CD14-positive monocyte (primary cell): Measurements from ENCODE around the gene SPARC. TPM values are rescaled to one million over a fixed set of nuclear protein-coding genes. Genes with fewer than 3 reads are reported as not detected.
A peak's percentile ranks its signal among the peaks of the same experiment; 100 is the strongest.

Source experiments
- DNase-seq, 3 donors: peaks; one replicate each; pipeline ENCODE4 v3.0.0-alpha.2; 2011 to 2022
- H2AFZ ChIP-seq: 2 replicates; pipeline ENCODE4 v1.6.0; 2012; ENCODE audit warnings: mild to moderate bottlenecking, low read depth, low read length, inconsistent platforms; ENCODE audit not compliant: insufficient read depth, poor library complexity, severe bottlenecking
- H3K27ac ChIP-seq, 2 donors: 1 replicate in 1 of 2; 2 replicates in 1 of 2; pipeline ENCODE4 v1.5.1; 2012 to 2013; ENCODE audit warnings: low read length in 2 of 2, control low read depth in 1 of 2, inconsistent platforms in 1 of 2, low read depth in 1 of 2, mild to moderate bottlenecking in 1 of 2
- H3K27me3 ChIP-seq, 2 donors: one replicate each; pipeline versions ENCODE4 v1.6.0 to v1.6.1; 2011 to 2013; ENCODE audit warnings: low read length in 2 of 2; ENCODE audit not compliant: control insufficient read depth in 2 of 2, insufficient read depth in 2 of 2
- H3K36me3 ChIP-seq, 2 donors: replicated peaks in 1 of 2; 1 replicate in 1 of 2; 2 replicates in 1 of 2; pipeline versions ENCODE4 v1.5.1 to v1.6.1; 2012 to 2013; ENCODE audit warnings: low read length in 2 of 2, control low read depth in 1 of 2, inconsistent platforms in 1 of 2, mild to moderate bottlenecking in 1 of 2; ENCODE audit not compliant: insufficient read depth in 2 of 2, control insufficient read depth in 1 of 2
- H3K4me1 ChIP-seq, 2 donors: 1 replicate in 1 of 2; 2 replicates in 1 of 2; pipeline versions ENCODE4 v1.5.1 to v1.6.1; 2012 to 2013; ENCODE audit warnings: low read length in 2 of 2, control low read depth in 1 of 2, inconsistent platforms in 1 of 2, mild to moderate bottlenecking in 1 of 2, moderate library complexity in 1 of 2; ENCODE audit not compliant: insufficient read depth in 2 of 2, control insufficient read depth in 1 of 2
- H3K4me2 ChIP-seq: replicated peaks from 2 replicates; pipeline ENCODE3; 2012; ENCODE audit warnings: low read length, moderate library complexity, mild to moderate bottlenecking; ENCODE audit not compliant: poor library complexity, severe bottlenecking; ENCODE audit errors: extremely low read depth
- H3K4me3 ChIP-seq, 3 experiments: fragments of 200-600 bp in 1 of 3; sonication (generic) in 1 of 3; replicated peaks in 1 of 3; 1 replicate in 2 of 3; 2 replicates in 1 of 3; pipeline ENCODE4 v1.5.1; 2011 to 2013; ENCODE audit warnings: low read length in 3 of 3, mild to moderate bottlenecking in 3 of 3, control low read depth in 2 of 3, low read depth in 2 of 3, inconsistent platforms in 1 of 3, moderate library complexity in 1 of 3
- H3K79me2 ChIP-seq: 2 replicates; pipeline ENCODE4 v1.6.0; 2012; ENCODE audit warnings: mild to moderate bottlenecking, control low read depth, inconsistent platforms, low read length, moderate library complexity; ENCODE audit not compliant: insufficient read depth
- H3K9ac ChIP-seq: 2 replicates; pipeline ENCODE4 v1.6.0; 2017; ENCODE audit warnings: low read length, mild to moderate bottlenecking; ENCODE audit not compliant: insufficient read depth, poor library complexity, severe bottlenecking
- H3K9me3 ChIP-seq, 2 donors: replicated peaks in 1 of 2; 1 replicate in 1 of 2; 2 replicates in 1 of 2; pipeline versions ENCODE4 v1.5.1 to v1.6.1; 2012 to 2013; ENCODE audit warnings: low read length in 2 of 2, control low read depth in 1 of 2; ENCODE audit not compliant: control insufficient read depth in 1 of 2, insufficient read depth in 1 of 2
- H4K20me1 ChIP-seq: 2 replicates; pipeline ENCODE4 v1.6.0; 2012; ENCODE audit warnings: mild to moderate bottlenecking, low read length, control low read depth, moderate library complexity; ENCODE audit not compliant: insufficient read depth
- H3K27ac Mint-ChIP-seq, 7 donors: one replicate each; pipeline ENCODE4 v1.8.0; 2020; ENCODE audit warnings: mild to moderate bottlenecking in 7 of 7, mixed read lengths in 7 of 7, moderate library complexity in 6 of 7, inconsistent platforms in 2 of 7
- H3K27me3 Mint-ChIP-seq, 3 donors: one replicate each; pipeline ENCODE4 v1.8.0; 2021 to 2022; ENCODE audit warnings: low read depth in 3 of 3, mild to moderate bottlenecking in 3 of 3, mixed read lengths in 3 of 3, moderate library complexity in 3 of 3, inconsistent platforms in 1 of 3
- H3K36me3 Mint-ChIP-seq, 2 donors: one replicate each; pipeline ENCODE4 v1.8.0; 2020; ENCODE audit warnings: mixed read lengths in 2 of 2, inconsistent platforms in 1 of 2, mild to moderate bottlenecking in 1 of 2
- H3K4me1 Mint-ChIP-seq: one replicate; pipeline ENCODE4 v1.8.0; 2020; ENCODE audit warnings: mild to moderate bottlenecking, mixed read lengths
- H3K4me3 Mint-ChIP-seq, 2 donors: one replicate each; pipeline ENCODE4 v1.8.0; 2020; ENCODE audit warnings: mild to moderate bottlenecking in 2 of 2, mixed read lengths in 2 of 2, moderate library complexity in 1 of 2
- H3K9me3 Mint-ChIP-seq, 7 donors: one replicate each; pipeline ENCODE4 v1.8.0; 2020 to 2022; ENCODE audit warnings: mixed read lengths in 7 of 7, mild to moderate bottlenecking in 6 of 7, moderate library complexity in 6 of 7, inconsistent platforms in 2 of 7
- WGBS: methylation state at CpG from one replicate; pipeline ENCODE4 v1.1.5; 2013; ENCODE audit warnings: missing lambda C conversion rate; ENCODE audit not compliant: insufficient coverage; 5-methylcytosine and 5-hydroxymethylcytosine counted together
- intact Hi-C, 2 donors: fragments of 100-400 bp; cut with micrococcal nuclease; formaldehyde crosslinking; loops; one replicate each; pipeline versions ENCODE4 v1.15.0 to v1.15.1; 2023
- polyA minus RNA-seq: library from RNA; depleted of rRNA, polyadenylated mRNA; stranded (reverse); fragments of >200 nt; gene quantifications from 2 replicates; pipeline ENCODE4 v1.2.3, GENCODE V29; 2012
- polyA plus RNA-seq, 3 donors: library from polyadenylated mRNA; depleted of rRNA in 1 of 3; unstranded in 2 of 3; stranded (reverse) in 1 of 3; fragments of 300-500 nt in 2 of 3; fragments of >200 nt in 1 of 3; fragmentation: Illumina TruSeq in 2 of 3; gene quantifications; 1 replicate in 2 of 3; 2 replicates in 1 of 3; pipeline ENCODE4 v1.2.3, GENCODE V29; 2012 to 2021
- total RNA-seq, 12 experiments: library from RNA in 1 of 12; stranded (reverse) in 1 of 12; fragments of 120-200 nt in 1 of 12; gene quantifications; one replicate each; pipeline ENCODE4 v1.2.4 and lab custom pipeline; 2013 to 2026; ENCODE audit warnings: mixed read lengths in 6 of 12, inconsistent platforms in 1 of 12
- TF ChIP-seq, protein P1 (sequence below): fragments of 200-600 bp; IDR thresholded peaks from one replicate; pipeline ENCODE4 v1.8.0; 2022; ENCODE audit warnings: antibody characterized with exemption, mild to moderate bottlenecking

Gene SPARC, protein sequence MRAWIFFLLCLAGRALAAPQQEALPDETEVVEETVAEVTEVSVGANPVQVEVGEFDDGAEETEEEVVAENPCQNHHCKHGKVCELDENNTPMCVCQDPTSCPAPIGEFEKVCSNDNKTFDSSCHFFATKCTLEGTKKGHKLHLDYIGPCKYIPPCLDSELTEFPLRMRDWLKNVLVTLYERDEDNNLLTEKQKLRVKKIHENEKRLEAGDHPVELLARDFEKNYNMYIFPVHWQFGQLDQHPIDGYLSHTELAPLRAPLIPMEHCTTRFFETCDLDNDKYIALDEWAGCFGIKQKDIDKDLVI
- 35.7 TPM for total RNA-seq (2013)
- 10 to 100 TPM in 2 of 3 donors, 1 to 10 TPM in 1; 3.0 to 19.7 (median 10.7) TPM for polyA plus RNA-seq
- polyA minus RNA-seq = 3.3 and 7.3 TPM in 2 replicates
- total RNA-seq (lab: John Stamatoyannopoulos, UW) = 0.52 to 6.0 (median 2.4) reads per million in 11 experiments

GRCh38 chr5:151686674-151687407, at the start of gene SPARC:
Gene SPARC (minus strand): TSS chr5:151686915. CDS start chr5:151676188, 10,727 bp downstream.
- H3K4me2 ChIP-seq = peak within 1 kb of the TSS; percentile 75
- no peak within 1 kb of the TSS for H3K27ac ChIP-seq
- peak within 1 kb of the TSS; percentile 92 for H2AFZ ChIP-seq
- H3K9me3 Mint-ChIP-seq = peaks cover 0 to 5% (median 0%) of the 10 kb centered on the region in 7 donors
- peaks cover 43 to 49% of the 10 kb centered on the region in 2 donors for H3K4me1 ChIP-seq
- no peaks in the 10 kb centered on the region for H3K36me3 Mint-ChIP-seq
- intact Hi-C loops = no loop called here
- peak within 1 kb of the TSS; percentile 47 for H3K9ac ChIP-seq
- WGBS = 5% methylated on average over 9 of the region's 22 CpGs
- H3K9me3 ChIP-seq = no peaks in the 10 kb centered on the region
- H3K27me3 Mint-ChIP-seq = peaks cover 4 to 12% (median 7%) of the 10 kb centered on the region in 3 donors
- peaks cover 60% of the 10 kb centered on the region for H3K4me1 Mint-ChIP-seq
- DNase-seq = no peak
- TF ChIP-seq, protein P1, sequence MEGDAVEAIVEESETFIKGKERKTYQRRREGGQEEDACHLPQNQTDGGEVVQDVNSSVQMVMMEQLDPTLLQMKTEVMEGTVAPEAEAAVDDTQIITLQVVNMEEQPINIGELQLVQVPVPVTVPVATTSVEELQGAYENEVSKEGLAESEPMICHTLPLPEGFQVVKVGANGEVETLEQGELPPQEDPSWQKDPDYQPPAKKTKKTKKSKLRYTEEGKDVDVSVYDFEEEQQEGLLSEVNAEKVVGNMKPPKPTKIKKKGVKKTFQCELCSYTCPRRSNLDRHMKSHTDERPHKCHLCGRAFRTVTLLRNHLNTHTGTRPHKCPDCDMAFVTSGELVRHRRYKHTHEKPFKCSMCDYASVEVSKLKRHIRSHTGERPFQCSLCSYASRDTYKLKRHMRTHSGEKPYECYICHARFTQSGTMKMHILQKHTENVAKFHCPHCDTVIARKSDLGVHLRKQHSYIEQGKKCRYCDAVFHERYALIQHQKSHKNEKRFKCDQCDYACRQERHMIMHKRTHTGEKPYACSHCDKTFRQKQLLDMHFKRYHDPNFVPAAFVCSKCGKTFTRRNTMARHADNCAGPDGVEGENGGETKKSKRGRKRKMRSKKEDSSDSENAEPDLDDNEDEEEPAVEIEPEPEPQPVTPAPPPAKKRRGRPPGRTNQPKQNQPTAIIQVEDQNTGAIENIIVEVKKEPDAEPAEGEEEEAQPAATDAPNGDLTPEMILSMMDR = no peak
- no peaks in the 10 kb centered on the region for H4K20me1 ChIP-seq
- H3K4me3 Mint-ChIP-seq = peak within 1 kb of the TSS; percentile 73 to 93
- peak within 1 kb of the TSS; percentile 5 to 64 (median 9) for H3K4me3 ChIP-seq
- H3K79me2 ChIP-seq = no peaks in the 10 kb centered on the region
- H3K27ac Mint-ChIP-seq = peak within 1 kb of the TSS in 4 of 7 donors; percentile 23 to 51 (median 45)
- no peaks in the 10 kb centered on the region for H3K27me3 ChIP-seq
- no peaks in the 10 kb centered on the region for H3K36me3 ChIP-seq

GRCh38 chr5:151735646-151736045, 48.9 kb upstream of the SPARC start:
- peaks cover 19 to 60% of the 10 kb centered on the region in 2 donors for H3K36me3 ChIP-seq
- H3K9me3 Mint-ChIP-seq = peaks cover 0 to 2% (median 0%) of the 10 kb centered on the region in 7 donors
- peaks cover 46 to 65% of the 10 kb centered on the region in 2 donors for H3K36me3 Mint-ChIP-seq
- H3K4me3 Mint-ChIP-seq = no peak overlapping the region
- TF ChIP-seq, protein P1 = no peak
- peaks cover 2% of the 10 kb centered on the region for H3K4me1 Mint-ChIP-seq
- DNase-seq = no peak
- intact Hi-C loops = no loop called here
- H3K4me1 ChIP-seq = peaks cover 0 to under 1% of the 10 kb centered on the region in 2 donors
- H3K79me2 ChIP-seq = no peaks in the 10 kb centered on the region
- no peak overlapping the region for H3K27ac Mint-ChIP-seq
- no peaks in the 10 kb centered on the region for H3K27me3 ChIP-seq
- H3K9ac ChIP-seq = no peak overlapping the region
- no peak overlapping the region for H3K27ac ChIP-seq
- peaks cover 0 to 3% (median 0%) of the 10 kb centered on the region in 3 donors for H3K27me3 Mint-ChIP-seq
- no peak overlapping the region for H2AFZ ChIP-seq
- peaks cover 4% of the 10 kb centered on the region for H4K20me1 ChIP-seq
- peaks cover 0 to 2% of the 10 kb centered on the region in 2 donors for H3K9me3 ChIP-seq
- H3K4me3 ChIP-seq = no peak overlapping the region
- WGBS = no CpG with 5 or more reads among the region's 1 CpG
- H3K4me2 ChIP-seq = no peak overlapping the region
